Loucy (cell line): Measurements from ENCODE around the gene RUSC1.

ENCODE experiments used
- H2AFZ ChIP-seq: fragments of 200-600 bp; sonication (generic); 2 replicates; pipeline ENCODE4 v1.6.0; 2016; ENCODE audit warnings: antibody characterized with exemption, mild to moderate bottlenecking, low read length, moderate library complexity
- H3F3A ChIP-seq: fragments of 200-600 bp; 2 replicates; pipeline ENCODE4 v1.6.0; 2016; ENCODE audit warnings: antibody characterized with exemption, low read depth, mild to moderate bottlenecking
- H3K27me3 ChIP-seq: fragments of 200-600 bp; sonication (generic); 2 replicates; pipeline ENCODE4 v1.6.1; 2014; ENCODE audit warnings: low read length, mild to moderate bottlenecking; ENCODE audit not compliant: insufficient read depth, poor library complexity, severe bottlenecking
- H3K36me3 ChIP-seq: fragments of 200-600 bp; sonication (generic); 2 replicates; pipeline ENCODE4 v1.6.1; 2016; ENCODE audit warnings: low read length; ENCODE audit not compliant: insufficient read depth
- H3K4me1 ChIP-seq: fragments of 200-600 bp; sonication (generic); 2 replicates; pipeline ENCODE4 v1.5.1; 2014; ENCODE audit warnings: low read length, mild to moderate bottlenecking; ENCODE audit not compliant: insufficient read depth, poor library complexity, severe bottlenecking
- H3K4me2 ChIP-seq: fragments of 200-600 bp; sonication (generic); 2 replicates; pipeline ENCODE4 v1.6.0; 2014; ENCODE audit warnings: antibody characterized with exemption, low read length, low read depth, mild to moderate bottlenecking; ENCODE audit not compliant: poor library complexity, severe bottlenecking
- H3K4me3 ChIP-seq: fragments of 200-600 bp; sonication (generic); 2 replicates; pipeline ENCODE4 v1.5.1; 2014; ENCODE audit warnings: low read length, mild to moderate bottlenecking, mixed read lengths; ENCODE audit not compliant: poor library complexity, severe bottlenecking
- H3K79me2 ChIP-seq: fragments of 200-600 bp; sonication (generic); 2 replicates; pipeline ENCODE4 v1.6.1; 2014; ENCODE audit warnings: low read length; ENCODE audit not compliant: insufficient read depth
- H3K9ac ChIP-seq: fragments of 200-600 bp; sonication (generic); 2 replicates; pipeline ENCODE4 v1.6.0; 2014; ENCODE audit warnings: mild to moderate bottlenecking, low read depth, low read length, moderate library complexity; ENCODE audit not compliant: poor library complexity, severe bottlenecking
- H3K9me2 ChIP-seq: fragments of 200-600 bp; sonication (generic); replicated peaks from 2 replicates; pipeline ENCODE4 v1.6.1; 2016; ENCODE audit warnings: low read depth, low read length, mixed read lengths
- H3K9me3 ChIP-seq: fragments of 200-600 bp; sonication (generic); 2 replicates; pipeline ENCODE4 v1.6.1; 2014; ENCODE audit warnings: mild to moderate bottlenecking, antibody characterized with exemption, low read length, low read depth; ENCODE audit not compliant: insufficient read depth
- H4K20me1 ChIP-seq: fragments of 200-600 bp; sonication (generic); 2 replicates; pipeline ENCODE4 v1.6.0; 2014; ENCODE audit warnings: antibody characterized with exemption, low read length, mild to moderate bottlenecking; ENCODE audit not compliant: insufficient read depth, poor library complexity, severe bottlenecking
- EZH2phosphoT487 ChIP-seq: fragments of 200-600 bp; IDR thresholded peaks from 2 replicates; pipeline ENCODE4 v1.6.1; 2018; ENCODE audit warnings: antibody characterized with exemption, mild to moderate bottlenecking, moderate library complexity, borderline replicate concordance
- TF ChIP-seq, protein P1 (sequence below): fragments of 200-600 bp; sonication (generic); conservative IDR thresholded peaks from 2 replicates; pipeline ENCODE4 v1.5.1; 2014; ENCODE audit warnings: mild to moderate bottlenecking, antibody characterized with exemption, low read length

RUSC1 gene

DNA sequence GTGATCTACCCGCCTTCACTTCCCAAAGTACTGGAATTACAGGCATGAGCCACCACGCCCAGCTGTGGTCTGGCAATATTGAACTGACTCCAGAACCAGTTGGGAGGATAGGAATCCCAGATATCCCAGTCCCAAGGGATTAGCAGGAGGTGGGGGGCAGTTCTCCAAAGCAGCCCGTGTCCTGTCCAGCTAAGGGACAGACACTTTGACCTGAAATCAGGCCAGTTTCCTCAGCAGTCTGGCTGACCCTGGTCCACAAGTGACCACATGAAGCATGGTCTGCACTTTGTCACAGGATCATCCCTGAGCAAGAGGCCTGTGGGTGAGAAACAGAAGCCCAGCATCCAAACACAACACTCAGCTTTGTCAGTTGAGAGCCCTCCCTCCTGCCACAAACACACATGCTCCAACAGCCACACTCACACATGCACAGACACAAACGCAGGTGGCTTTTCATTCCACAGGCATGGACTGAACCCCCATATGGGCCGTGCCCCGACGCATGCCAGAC, 14.8 kb upstream of the RUSC1 start:
- no peak for TF ChIP-seq EZH2phosphoT487
- TF ChIP-seq, protein P1, sequence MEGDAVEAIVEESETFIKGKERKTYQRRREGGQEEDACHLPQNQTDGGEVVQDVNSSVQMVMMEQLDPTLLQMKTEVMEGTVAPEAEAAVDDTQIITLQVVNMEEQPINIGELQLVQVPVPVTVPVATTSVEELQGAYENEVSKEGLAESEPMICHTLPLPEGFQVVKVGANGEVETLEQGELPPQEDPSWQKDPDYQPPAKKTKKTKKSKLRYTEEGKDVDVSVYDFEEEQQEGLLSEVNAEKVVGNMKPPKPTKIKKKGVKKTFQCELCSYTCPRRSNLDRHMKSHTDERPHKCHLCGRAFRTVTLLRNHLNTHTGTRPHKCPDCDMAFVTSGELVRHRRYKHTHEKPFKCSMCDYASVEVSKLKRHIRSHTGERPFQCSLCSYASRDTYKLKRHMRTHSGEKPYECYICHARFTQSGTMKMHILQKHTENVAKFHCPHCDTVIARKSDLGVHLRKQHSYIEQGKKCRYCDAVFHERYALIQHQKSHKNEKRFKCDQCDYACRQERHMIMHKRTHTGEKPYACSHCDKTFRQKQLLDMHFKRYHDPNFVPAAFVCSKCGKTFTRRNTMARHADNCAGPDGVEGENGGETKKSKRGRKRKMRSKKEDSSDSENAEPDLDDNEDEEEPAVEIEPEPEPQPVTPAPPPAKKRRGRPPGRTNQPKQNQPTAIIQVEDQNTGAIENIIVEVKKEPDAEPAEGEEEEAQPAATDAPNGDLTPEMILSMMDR, result no peak
- no peaks in the 10 kb centered on the region for H3K9me3 ChIP-seq
- no peak overlapping the region for H2AFZ ChIP-seq
- H3F3A ChIP-seq, result peaks cover 9% of the 10 kb centered on the region
- H3K4me3 ChIP-seq, result no peak overlapping the region
- peak overlapping the region; percentile 80 for H3K4me2 ChIP-seq
- peaks cover 5% of the 10 kb centered on the region for H3K27me3 ChIP-seq
- no peaks in the 10 kb centered on the region for H3K9me2 ChIP-seq
- peaks cover 11% of the 10 kb centered on the region for H4K20me1 ChIP-seq
- peak overlapping the region; percentile 51 for H3K9ac ChIP-seq
- H3K4me1 ChIP-seq, result peaks cover 37% of the 10 kb centered on the region
- H3K36me3 ChIP-seq, result no peaks in the 10 kb centered on the region
- H3K79me2 ChIP-seq, result peaks cover 23% of the 10 kb centered on the region

DNA sequence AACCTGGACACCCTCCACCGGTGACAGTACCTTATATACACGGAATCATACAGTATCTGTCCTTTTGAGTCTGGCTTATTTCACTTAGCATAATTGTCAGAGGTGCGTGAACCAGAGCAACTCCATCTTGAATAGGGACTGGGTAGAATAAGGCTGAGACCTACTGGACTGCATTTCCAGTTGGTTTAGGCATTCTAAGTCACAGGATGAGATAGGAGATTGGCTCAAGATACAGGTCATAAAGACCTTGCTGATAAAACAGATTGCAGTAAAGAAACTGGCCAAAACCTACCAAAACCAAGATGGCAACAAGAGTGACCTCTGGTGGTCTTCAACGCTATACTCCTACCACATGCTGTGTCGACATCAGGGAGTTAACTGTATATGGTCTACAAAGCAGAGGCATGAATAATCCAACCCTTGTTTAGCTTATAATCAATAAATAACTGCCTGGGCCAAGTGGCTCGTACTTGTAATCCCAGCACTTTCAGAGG, 13.4 kb upstream of the RUSC1 start:
- H3K4me1 ChIP-seq, result peaks cover 47% of the 10 kb centered on the region

DNA sequence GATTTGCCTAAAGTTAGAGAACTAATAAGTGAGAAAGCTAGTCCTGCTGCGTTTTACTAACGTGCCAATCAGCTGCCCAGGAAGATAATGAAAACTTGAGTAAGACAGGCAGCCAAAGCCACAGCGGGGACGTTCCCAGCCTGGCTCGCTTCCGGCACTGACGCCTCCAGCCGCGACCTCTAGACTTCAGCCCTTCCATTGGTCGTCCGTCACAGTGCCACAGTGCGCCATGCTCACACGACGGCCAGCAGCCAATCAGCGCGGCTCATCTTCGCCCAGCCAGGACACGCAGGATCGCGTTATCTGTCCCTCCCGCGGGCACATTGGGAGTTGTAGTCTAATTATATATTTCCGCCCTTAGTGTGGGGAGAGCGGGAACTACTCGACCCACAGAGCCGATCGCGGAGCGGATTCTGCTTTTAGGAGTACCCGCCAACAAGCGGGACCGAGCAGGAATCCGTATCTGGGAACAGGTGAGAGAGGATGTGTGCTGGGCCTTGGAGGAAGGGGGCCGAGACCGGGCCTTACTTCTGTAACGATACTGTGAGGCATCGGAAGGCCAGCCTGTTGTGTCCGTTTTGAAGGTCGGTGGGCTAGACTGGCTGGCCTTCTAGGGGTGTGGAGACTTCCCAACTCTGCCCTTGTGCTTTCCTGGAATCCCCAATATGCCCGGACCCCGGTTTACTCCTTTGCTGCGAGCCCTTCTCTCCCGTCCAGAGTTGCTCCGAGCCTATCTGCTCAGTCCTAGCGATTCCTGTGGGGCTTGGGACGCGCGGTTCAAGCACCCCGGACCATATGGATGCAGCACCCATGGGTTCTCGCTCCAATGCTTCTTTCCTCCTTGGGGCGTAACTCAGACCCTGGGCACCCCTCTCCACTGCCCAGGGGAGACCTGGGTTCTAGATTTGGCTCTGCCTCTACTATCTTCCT, 11.9 kb upstream of the RUSC1 start, which contains the start of gene FDPS:
Gene FDPS (plus strand): TSS at position 374 of the 930 bp plus-strand sequence. CDS start 924 bp downstream, outside the sequence.
- Histone ChIP-seq H3K4me3 (peak within 1 kb of the TSS; percentile 96), H2AFZ (peak within 1 kb of the TSS; percentile 26; the same call in 1 of the 2 replicates)

More for the DNA sequence above, 13.4 kb upstream of the RUSC1 start:
- Histone ChIP-seq H4K20me1 (peaks cover 24% of the 10 kb centered on the region), H2AFZ (no peak overlapping the region), H3K9me2 (no peaks in the 10 kb centered on the region), H3K9ac (peak overlapping the region; percentile 89), H3K9me3 (no peaks in the 10 kb centered on the region), H3K36me3 (peaks cover 3% of the 10 kb centered on the region; the same call in 1 of the 2 replicates), H3K27me3 (peaks cover 5% of the 10 kb centered on the region), H3K79me2 (peaks cover 36% of the 10 kb centered on the region), H3F3A (peaks cover 9% of the 10 kb centered on the region), H3K4me2 (peak overlapping the region; percentile 80), H3K4me3 (peak overlapping the region; percentile 96)
- no peak for TF ChIP-seq EZH2phosphoT487
- TF ChIP-seq, protein P1, result peak; percentile 61

More for the DNA sequence above, 11.9 kb upstream of the RUSC1 start, which contains the start of gene FDPS:
- peak within 1 kb of the TSS; percentile 100 for H3K9ac ChIP-seq
- H3K4me1 ChIP-seq, result peaks cover 54% of the 10 kb centered on the region
- H3K79me2 ChIP-seq, result peaks cover 51% of the 10 kb centered on the region
- peaks cover 5% of the 10 kb centered on the region for H3K27me3 ChIP-seq
- H3K9me3 ChIP-seq, result no peaks in the 10 kb centered on the region
- peaks cover 9% of the 10 kb centered on the region for H3F3A ChIP-seq
- peaks cover 10% of the 10 kb centered on the region; the same call in 1 of the 2 replicates for H3K36me3 ChIP-seq
- H3K4me2 ChIP-seq, result peak within 1 kb of the TSS; percentile 80
- peaks cover 26% of the 10 kb centered on the region for H4K20me1 ChIP-seq
- no peak for TF ChIP-seq EZH2phosphoT487
- TF ChIP-seq, protein P1, result no peak
- no peaks in the 10 kb centered on the region for H3K9me2 ChIP-seq
